Parathyroid adenoma (tissue), 2 donors: Measurements from ENCODE around the gene CNTNAP1.
"Not testable (repeated sequence)": the region's sequence is repeated elsewhere in the genome, so short reads cannot be mapped to it uniquely, and the experiment has no call there.

ENCODE experiments used
- H2AFZ ChIP-seq: fragments of 300-600 bp; sonication (generic); one replicate; pipeline ENCODE4 v1.7.0; 2017; ENCODE audit warnings: antibody characterized with exemption, mild to moderate bottlenecking
- H3K27ac ChIP-seq: fragments of 300-600 bp; sonication (generic); one replicate; pipeline ENCODE4 v1.7.0; 2017
- H3K27me3 ChIP-seq: fragments of 300-600 bp; sonication (generic); one replicate; pipeline ENCODE4 v1.7.0; 2017; ENCODE audit warnings: low read length; ENCODE audit not compliant: control insufficient read depth, insufficient read depth
- H3K36me3 ChIP-seq: fragments of 300-600 bp; sonication (generic); one replicate; pipeline ENCODE4 v1.7.0; 2017; ENCODE audit warnings: low read length; ENCODE audit not compliant: control insufficient read depth, insufficient read depth
- H3K4me1 ChIP-seq: fragments of 300-600 bp; sonication (generic); one replicate; pipeline ENCODE4 v1.7.0; 2017; ENCODE audit warnings: control low read depth
- H3K4me2 ChIP-seq: fragments of 300-600 bp; sonication (generic); one replicate; pipeline ENCODE4 v1.7.0; 2017; ENCODE audit warnings: low read length
- H3K4me3 ChIP-seq: fragments of 300-600 bp; sonication (generic); one replicate; pipeline ENCODE4 v1.7.0; 2017; ENCODE audit warnings: low read depth, low read length
- H3K79me2 ChIP-seq: fragments of 300-600 bp; sonication (generic); one replicate; pipeline ENCODE4 v1.7.0; 2017; ENCODE audit warnings: control low read depth
- H3K9ac ChIP-seq: fragments of 300-600 bp; sonication (generic); one replicate; pipeline ENCODE4 v1.7.0; 2017; ENCODE audit warnings: mild to moderate bottlenecking
- H3K9me3 ChIP-seq: fragments of 300-600 bp; sonication (generic); one replicate; pipeline ENCODE4 v1.7.0; 2017; ENCODE audit warnings: low read length; ENCODE audit not compliant: control insufficient read depth
- TF ChIP-seq, protein P1 (sequence below): fragments of 300-600 bp; sonication (generic); IDR thresholded peaks from one replicate; pipeline ENCODE4 v1.7.0; 2017; ENCODE audit warnings: antibody characterized with exemption, mild to moderate bottlenecking
- donor health status: primary hyperparathyroidism.

CNTNAP1 gene

DNA sequence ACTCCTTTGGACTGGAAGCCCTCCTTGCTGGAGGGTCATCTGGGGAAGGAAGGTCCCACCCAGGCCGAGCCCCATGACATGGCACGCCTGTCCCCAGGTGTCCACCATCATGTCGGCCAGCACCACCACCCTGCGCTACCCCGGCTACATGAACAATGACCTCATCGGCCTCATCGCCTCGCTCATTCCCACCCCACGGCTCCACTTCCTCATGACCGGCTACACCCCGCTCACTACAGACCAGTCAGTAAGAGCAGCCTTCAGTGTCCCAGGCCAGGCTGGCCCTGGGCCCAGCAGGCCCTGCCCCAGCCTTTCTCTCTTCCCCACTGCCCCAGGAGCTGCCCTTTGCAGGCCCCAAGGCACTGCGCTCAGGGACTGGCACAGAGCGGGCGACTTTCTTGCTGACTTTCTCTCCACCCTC lies 16.7 kb upstream of the CNTNAP1 start:
- Histone ChIP-seq H3K27ac (no peak overlapping the region), H3K4me3 (no peak overlapping the region), H3K79me2 (no peaks in the 10 kb centered on the region), H3K4me1 (no peaks in the 10 kb centered on the region), H3K27me3 (no peaks in the 10 kb centered on the region), H3K9ac (no peak overlapping the region), H3K4me2 (no peak overlapping the region), H3K9me3 (no peaks in the 10 kb centered on the region), H3K36me3 (no peaks in the 10 kb centered on the region), H2AFZ (no peak overlapping the region)
- TF ChIP-seq, protein P1, sequence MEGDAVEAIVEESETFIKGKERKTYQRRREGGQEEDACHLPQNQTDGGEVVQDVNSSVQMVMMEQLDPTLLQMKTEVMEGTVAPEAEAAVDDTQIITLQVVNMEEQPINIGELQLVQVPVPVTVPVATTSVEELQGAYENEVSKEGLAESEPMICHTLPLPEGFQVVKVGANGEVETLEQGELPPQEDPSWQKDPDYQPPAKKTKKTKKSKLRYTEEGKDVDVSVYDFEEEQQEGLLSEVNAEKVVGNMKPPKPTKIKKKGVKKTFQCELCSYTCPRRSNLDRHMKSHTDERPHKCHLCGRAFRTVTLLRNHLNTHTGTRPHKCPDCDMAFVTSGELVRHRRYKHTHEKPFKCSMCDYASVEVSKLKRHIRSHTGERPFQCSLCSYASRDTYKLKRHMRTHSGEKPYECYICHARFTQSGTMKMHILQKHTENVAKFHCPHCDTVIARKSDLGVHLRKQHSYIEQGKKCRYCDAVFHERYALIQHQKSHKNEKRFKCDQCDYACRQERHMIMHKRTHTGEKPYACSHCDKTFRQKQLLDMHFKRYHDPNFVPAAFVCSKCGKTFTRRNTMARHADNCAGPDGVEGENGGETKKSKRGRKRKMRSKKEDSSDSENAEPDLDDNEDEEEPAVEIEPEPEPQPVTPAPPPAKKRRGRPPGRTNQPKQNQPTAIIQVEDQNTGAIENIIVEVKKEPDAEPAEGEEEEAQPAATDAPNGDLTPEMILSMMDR, result no peak

DNA sequence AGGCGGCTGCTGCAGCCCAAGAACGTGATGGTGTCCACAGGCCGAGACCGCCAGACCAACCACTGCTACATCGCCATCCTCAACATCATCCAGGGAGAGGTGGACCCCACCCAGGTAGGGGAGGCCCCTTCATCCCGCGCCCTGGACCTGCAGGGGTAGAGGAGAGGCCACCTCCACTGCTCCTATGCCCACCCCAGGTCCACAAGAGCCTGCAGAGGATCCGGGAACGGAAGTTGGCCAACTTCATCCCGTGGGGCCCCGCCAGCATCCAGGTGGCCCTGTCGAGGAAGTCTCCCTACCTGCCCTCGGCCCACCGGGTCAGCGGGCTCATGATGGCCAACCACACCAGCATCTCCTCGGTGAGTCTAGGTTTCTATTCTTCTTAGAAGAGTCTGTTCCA lies 16.2 kb upstream of the CNTNAP1 start:
- H3K36me3 ChIP-seq, H3K27ac ChIP-seq, H3K4me1 ChIP-seq, H3K4me2 ChIP-seq, H3K27me3 ChIP-seq, H3K4me3 ChIP-seq, H3K9ac ChIP-seq, H2AFZ ChIP-seq, H3K9me3 ChIP-seq, H3K79me2 ChIP-seq: not testable (repeated sequence)

DNA sequence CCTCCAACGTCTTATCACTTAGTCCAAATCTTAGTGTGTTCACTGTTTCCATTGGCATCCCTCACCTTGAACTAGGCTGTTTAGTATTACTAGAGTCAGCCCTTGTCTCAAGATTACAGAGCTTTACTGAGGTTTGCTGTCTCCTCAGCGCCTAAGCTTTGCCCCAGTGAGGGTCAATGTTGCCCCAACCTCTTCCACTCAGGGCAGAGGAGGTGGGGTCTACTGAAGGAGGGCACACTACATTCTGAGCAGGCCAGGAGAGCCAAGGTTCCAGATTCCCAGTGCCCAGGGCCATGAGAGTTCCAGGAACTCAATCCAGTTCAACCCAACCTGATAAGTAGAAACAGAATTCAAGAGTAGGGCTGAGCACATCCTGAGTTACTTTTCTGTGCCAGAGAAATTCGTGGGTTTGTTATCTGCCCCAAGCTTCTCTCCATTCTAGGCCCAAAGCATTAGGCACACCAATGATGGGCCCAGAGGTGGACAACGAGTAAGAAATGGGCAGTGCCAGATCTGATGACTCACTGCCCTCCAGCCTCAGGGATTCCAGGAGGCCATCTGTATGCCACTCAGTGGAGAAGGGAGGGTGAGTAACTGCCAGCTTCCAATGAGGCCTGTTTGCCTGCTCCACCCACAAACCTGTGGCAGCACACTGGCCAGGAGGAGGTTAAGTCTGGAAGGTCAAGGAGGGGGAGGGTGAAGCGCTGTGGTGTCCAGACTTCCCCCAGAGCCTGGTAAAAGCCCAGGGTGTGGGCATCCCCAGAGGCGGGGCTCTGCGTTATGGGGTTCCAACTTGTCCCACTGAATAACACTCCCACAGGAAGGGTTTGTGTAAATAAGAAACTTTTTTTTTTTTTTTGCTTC lies 15.0 kb upstream of the CNTNAP1 start:
- Histone ChIP-seq H3K9me3 (no peaks in the 10 kb centered on the region), H3K4me2 (no peak overlapping the region), H3K4me1 (no peaks in the 10 kb centered on the region), H3K27ac (no peak overlapping the region), H3K27me3 (no peaks in the 10 kb centered on the region), H3K4me3 (no peak overlapping the region), H3K36me3 (no peaks in the 10 kb centered on the region), H3K79me2 (no peaks in the 10 kb centered on the region), H3K9ac (no peak overlapping the region), H2AFZ (no peak overlapping the region)
- TF ChIP-seq, protein P1, result no peak

DNA sequence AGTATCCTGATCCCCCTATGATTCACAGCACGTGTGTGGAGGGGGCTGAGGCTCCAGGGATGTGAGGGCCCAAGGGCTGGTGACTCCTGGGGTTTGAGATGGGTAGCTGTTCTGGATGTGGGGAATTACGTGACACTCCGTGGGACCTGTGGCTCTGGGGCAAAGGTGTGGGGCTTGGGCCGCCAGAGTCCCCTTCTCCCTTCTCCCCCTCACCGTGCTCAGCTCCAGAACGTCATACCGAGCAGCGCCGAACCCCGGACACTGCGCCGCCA lies 12.7 kb upstream of the CNTNAP1 start:
- Histone ChIP-seq H3K4me1 (no peaks in the 10 kb centered on the region), H3K36me3 (no peaks in the 10 kb centered on the region), H2AFZ (no peak overlapping the region), H3K4me2 (no peak overlapping the region), H3K27me3 (no peaks in the 10 kb centered on the region), H3K79me2 (no peaks in the 10 kb centered on the region), H3K9me3 (no peaks in the 10 kb centered on the region), H3K4me3 (no peak overlapping the region), H3K27ac (no peak overlapping the region), H3K9ac (no peak overlapping the region)
- TF ChIP-seq, protein P1, result no peak

DNA sequence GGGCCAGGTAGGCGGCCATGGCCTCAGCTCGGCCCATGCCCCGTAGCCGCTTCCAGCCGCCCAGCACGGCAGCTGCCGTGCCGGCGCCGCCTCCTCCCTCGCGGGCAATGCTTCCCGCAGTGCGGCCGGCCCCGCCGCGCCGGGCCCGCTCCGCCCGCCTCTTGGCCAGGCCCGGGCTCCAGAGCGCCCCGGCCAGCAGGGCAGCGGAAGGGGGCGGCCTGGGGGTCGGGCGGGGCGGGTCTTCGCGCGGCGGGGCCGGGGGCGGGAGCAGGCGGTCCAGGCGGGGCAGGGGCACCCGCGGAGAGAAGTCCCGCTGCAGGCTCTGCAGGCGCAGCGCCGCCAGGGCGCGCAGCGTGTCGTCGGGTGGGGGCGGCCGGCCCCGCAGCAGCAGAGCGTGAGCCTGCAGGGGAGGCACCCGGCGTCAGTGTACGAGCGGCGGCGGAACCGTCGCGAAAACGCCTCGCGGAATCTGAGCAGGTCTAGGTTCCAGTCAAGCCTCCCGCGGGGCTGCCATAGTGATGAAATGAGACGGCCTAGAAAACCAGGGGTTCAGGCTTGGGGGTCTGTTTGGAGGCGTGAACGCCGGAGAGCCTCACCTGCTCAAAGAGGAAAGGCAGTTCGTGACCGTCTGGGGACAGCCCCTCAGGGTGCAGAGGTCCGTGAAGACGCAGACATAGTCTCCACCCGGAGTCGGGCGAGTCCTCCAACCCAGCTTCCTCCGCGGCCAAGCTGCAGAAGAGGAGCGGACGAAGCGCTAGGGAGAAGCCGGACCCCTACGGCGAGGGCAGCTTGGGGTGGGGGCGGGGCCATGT lies 12.1 kb upstream of the CNTNAP1 start:
- TF ChIP-seq, protein P1, result no peak
- Histone ChIP-seq H3K9ac (no peak overlapping the region), H2AFZ (no peak overlapping the region), H3K79me2 (no peaks in the 10 kb centered on the region), H3K27me3 (no peaks in the 10 kb centered on the region), H3K9me3 (no peaks in the 10 kb centered on the region), H3K27ac (no peak overlapping the region), H3K4me2 (no peak overlapping the region), H3K4me3 (no peak overlapping the region), H3K36me3 (no peaks in the 10 kb centered on the region), H3K4me1 (no peaks in the 10 kb centered on the region)
